Measurements from ENCODE around the gene TBL1X.

GRCh38 chrX:9635368-9635767, 170.5 kb downstream of the TBL1X start:
- no peak for TF ChIP-seq CTCF (optimal IDR thresholded peaks at IDR 0.05 in 1 of 3, IDR thresholded peaks at IDR 0.05 in 1 of 3, conservative IDR thresholded peaks at IDR 0.05 in 1 of 3; ENCODE audit: extremely low read depth in 1 of 3, insufficient read depth in 2 of 3, low read length in 3 of 3)
- no peak for TF ChIP-seq EZH2 (IDR thresholded peaks at IDR 0.05; ENCODE audit: low read length)

Data from keratinocyte (primary cell).